CD4-positive, alpha-beta T cell treated with Interleukin-2 at 100 ng/mL for 4 hours (primary cell): ENCODE measurements around the gene GMNC.

ENCODE experiments used
- DNase-seq: peaks from one replicate; pipeline ENCODE4 v3.0.0-alpha.2; 2020; ENCODE audit warnings: low spot score

GMNC gene

GRCh38 chr3:190849607-190850006 lies 12.9 kb downstream of the GMNC start:
- DNase-seq = no peak

- DNase-seq = no peak
These were observed 13.6 kb downstream of the GMNC start for GRCh38 chr3:190848870-190849269.

DNA sequence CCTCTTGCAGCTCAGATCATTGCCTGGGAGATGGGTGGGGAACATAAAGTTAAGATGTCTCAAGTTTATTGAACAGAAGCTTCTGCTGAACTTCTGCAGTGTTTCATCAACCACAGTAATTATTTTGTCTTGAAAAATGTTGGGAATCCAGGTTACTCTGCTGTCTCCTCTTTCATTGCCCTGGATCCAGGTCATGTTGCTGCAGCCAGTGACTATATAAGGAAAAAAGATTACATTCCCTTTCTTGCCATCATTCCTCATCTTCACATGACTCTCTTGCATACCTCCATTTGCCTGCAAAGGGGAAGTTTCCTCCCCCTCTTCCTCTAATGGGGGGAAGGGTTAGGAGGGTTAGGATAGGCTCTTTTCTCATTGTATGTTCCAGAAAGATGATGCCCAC lies 15.1 kb downstream of the GMNC start:
- DNase-seq = no peak

DNA sequence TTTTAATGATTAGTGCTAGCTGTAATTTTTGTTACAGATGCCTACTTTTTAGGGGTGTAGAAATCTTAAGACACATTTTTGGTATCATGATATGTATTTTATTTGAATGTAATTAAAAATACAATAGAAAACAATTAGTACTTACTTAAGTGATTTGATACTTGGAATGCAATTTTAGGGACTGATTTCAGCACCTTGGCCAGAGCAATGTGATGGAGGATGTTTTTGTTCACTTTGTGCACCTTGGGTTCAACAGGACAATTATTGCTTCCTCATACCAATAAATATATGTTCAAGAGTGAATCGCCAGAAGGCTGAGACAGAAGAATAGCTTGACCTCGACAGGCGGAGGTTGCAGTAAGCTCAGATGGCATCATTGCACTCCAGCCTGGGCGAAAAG lies 22.3 kb downstream of the GMNC start:
- DNase-seq = no peak

DNA sequence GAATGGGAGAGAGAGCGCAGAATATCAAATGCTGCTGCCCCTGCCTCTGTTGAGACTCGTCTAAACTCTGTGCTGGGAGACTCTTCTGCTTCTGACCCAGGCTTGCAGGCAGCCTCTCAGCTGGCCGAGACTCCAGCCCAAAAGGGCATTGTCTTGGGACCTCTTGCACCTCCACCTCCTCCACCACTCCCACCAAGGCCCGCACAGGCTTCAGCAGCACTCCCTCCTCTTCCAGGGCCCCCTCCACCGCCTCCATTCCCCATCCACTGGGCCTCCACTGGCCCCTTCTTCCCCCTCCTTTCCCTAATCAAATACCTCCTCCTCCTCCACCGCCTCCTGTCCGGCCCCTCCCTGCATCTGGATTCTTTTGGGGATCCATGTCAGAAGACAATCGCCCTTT lies 31.3 kb downstream of the GMNC start:
- no peak for DNase-seq

- DNase-seq = no peak
These were observed 32.5 kb downstream of the GMNC start for GRCh38 chr3:190830031-190830430.

GRCh38 chr3:190826018-190826417 lies 36.5 kb downstream of the GMNC start:
- no peak for DNase-seq

- no peak for DNase-seq
These were observed 37.0 kb downstream of the GMNC start for GRCh38 chr3:190825386-190826016.

GRCh38 chr3:190811775-190812480 lies 50.6 kb downstream of the GMNC start:
- DNase-seq = no peak

DNA sequence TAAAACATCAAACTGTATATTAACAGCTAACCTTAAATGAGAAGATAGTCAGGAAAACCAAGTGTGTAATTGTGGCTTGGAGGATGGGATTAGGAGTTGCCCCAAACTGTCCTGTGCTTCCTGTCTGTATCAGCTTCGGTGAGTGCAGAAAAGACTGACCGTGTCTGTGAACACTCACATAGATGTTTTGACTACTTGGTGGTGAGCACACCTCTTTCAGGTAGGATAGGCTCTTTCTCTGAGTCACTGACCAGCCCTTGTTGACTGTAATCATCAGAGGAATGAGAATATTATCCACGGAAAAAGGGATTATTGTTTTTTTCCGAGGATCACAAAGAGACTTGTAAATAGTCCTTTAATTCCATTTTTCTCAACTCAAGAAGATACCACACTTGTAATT lies 51.5 kb downstream of the GMNC start:
- no peak for DNase-seq

- no peak for DNase-seq
These were observed 53.1 kb downstream of the GMNC start for GRCh38 chr3:190809351-190809750.

GRCh38 chr3:190807719-190808375 lies 54.6 kb downstream of the GMNC start:
- no peak for DNase-seq
